Activated T-cell treated with anti-CD3 and anti-CD28 coated beads for 1 hour (primary cell): Measurements from ENCODE around the gene PHLDA2.
"Not testable (repeated sequence)": the region's sequence is repeated elsewhere in the genome, so short reads cannot be mapped to it uniquely, and the experiment has no call there.

ENCODE experiments used
- DNase-seq: peaks from one replicate; pipeline ENCODE4 v3.0.0-alpha.2; 2020; ENCODE audit warnings: low read depth

PHLDA2 gene

DNA sequence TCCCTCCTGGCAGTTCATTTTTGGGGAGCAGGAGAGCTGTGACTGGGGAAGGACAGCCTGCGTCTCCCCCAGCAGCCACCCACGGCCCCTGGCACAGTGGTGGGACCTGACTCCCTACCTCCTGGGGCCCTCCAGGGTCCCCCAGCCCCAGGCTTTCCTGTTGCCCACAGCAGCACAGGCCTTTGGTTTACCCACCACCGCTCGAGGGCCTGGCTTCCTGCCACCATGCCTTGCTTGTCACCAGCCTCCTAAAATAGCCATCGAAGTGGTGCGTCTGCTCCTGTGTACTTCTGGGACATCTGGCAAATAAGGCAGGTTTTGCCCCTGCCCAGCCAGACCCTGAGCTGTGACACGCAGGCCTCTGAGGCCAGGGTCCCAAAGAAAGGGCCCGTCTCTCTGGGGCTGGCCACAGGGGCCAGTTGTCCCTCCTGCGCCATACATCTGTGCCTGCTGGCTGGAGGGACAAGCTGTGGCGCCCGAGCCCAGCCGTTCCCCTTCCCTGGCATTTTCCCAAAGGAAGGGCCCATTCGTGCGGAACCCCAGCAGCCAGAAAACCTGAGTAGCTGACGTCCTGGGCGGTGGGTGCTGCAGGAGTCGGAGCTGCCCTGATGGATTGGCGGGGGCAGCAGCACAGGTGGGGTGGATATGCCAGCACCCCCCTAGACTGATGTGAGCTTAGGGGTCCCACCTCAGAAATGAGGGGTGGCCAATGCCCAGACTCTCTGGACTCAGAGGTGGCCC lies 14.6 kb downstream of the PHLDA2 start:
- DNase-seq: no peak

DNA sequence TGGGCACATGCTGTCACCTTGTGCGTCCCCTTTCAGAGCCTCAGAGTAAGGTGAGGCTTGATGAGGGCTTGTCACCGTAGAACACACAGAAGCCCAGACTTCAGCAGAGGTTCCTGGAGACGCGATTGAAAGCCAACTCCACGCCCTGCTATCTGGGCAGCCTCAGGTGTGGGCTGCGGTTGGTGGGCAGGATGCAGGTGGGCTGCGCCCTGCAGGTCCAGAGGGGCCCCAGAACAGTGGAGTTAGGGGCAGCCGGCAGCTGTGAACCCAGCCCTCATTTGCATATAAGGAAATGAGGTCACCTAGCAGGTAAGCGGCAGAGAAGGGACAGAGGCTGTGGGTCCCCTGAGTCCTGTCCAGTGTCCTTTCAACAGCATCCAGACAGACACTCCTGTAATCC lies 15.4 kb downstream of the PHLDA2 start:
- no peak for DNase-seq

DNA sequence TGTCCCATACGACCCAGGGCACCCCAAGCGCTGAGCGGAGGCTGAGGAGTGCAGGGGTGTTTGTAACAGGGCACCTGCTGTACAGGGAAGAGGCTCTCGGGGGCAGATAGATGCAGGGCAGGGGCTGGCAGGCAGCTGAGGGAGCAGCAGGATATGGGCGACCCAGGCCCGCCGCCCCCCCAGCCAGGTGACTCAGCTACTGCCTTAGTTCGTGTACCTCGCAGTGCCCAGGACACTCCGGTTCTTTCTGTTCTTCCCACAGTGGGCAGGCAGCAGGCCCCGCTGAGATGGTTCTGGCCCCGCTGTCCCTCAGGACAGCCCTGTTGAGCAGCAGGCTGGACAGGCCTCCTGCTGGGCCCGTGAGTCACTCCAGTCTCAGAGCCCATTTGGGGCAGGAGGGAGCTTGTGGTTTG lies 16.2 kb downstream of the PHLDA2 start:
- DNase-seq: no peak

DNA sequence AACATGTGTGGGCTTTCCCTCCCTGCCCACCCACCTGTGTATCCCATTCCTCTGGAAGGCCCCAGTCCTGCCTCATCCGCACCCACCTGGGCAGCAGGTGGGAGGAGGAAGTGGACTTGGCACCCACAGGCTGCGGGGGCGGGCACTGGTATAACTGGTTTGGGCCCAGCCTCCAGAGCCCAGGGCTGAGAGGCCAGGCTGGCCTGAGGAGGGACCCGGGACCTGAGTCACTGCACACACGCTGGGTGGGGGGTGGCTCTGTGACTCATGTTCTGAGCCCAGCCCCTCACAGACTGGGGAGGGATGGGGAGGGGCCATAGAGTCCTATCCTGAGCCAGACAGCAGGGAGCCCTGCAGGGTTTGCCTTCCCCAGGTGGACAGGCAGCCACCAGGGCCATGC lies 16.7 kb downstream of the PHLDA2 start:
- DNase-seq: no peak

DNA sequence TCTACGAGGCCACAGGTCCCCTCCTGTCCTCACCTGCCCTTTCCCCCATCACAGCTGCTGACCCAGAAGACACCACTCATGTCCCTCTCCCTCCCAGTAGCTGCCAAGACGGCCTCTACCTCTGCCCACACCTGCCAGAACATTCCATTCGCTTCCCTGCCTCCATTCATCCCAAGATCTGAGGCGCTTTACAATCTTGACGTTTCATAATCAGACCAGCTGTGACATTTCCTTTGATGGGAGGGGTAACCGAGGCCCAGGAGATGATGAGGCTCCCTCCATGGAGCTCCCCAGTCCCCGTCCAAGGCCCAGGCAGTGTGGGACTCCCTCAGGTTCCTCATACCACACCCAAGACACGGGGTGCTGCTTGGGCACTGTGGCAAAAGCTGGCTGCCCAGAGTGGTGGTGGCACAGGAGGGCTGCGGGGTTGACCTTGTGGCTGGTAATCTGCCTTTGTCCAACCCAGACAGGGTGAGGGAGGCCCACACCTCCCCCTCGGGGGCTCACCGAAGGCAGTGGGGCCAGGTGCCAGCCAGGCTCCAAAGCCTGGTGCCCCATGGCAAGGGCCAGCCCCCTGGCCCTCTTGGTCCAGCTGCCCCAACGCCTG lies 17.3 kb downstream of the PHLDA2 start:
- no peak for DNase-seq

DNA sequence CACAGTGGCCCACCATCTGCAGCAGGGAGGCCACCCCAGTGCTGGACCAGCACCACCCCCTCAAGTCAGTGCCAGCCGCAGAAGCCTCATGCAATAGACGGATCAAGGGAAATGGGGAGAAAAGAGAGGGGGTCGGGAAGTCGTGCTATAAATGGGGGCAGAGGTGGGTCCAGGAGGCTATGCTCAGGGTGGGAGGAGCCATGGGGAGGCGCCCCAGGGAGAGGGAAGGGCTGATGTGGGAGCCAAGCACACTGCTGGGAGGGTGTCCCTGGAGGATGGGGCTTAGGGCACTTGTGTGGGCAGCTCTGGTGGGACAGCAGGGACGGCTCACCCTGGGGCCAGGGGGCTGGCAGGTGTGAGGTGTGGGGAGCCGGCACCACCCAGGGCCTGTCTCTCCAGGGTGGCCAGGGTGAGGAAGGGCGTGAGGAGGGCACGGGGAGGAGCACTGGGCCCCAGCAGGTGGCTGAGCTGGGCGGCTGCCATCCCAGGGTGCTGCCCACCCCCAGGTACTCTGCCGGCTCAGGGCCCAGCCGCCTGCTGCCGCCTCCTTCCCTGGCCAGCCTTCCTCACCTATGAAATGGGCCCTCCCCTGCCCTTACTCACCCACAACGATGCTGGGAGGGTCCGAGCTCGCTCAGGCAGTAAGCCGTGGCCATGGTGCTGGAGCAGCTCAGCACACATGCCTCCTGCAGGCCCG lies 18.0 kb downstream of the PHLDA2 start:
- no peak for DNase-seq

DNA sequence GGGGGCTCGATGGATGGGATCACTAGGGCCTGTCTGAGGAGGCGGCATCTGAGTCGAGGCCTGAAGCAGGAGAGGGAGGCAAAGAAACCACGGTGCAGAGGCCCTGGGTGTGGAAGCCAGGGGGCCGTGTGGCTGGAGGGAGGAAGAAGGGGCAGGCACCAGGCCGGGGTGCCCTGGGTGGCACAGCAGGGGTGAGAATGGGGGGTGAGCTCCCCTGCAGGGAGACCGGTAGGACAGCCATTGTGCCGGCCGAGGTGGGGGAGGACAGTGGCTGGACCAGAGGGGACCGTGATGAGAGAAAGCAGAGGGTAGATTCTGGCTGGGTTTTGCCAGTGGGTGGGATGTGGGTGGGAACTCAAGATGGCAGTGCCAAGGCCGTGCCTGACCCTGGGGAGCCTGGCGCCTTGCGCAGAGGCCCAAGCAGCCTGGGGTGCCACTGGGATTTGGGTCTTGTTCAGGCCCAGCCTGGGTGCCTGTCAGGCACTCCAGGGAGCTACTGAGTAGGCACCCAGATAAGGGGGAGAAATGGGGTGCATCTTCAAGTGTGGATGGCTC lies 18.7 kb downstream of the PHLDA2 start:
- DNase-seq: no peak

DNA sequence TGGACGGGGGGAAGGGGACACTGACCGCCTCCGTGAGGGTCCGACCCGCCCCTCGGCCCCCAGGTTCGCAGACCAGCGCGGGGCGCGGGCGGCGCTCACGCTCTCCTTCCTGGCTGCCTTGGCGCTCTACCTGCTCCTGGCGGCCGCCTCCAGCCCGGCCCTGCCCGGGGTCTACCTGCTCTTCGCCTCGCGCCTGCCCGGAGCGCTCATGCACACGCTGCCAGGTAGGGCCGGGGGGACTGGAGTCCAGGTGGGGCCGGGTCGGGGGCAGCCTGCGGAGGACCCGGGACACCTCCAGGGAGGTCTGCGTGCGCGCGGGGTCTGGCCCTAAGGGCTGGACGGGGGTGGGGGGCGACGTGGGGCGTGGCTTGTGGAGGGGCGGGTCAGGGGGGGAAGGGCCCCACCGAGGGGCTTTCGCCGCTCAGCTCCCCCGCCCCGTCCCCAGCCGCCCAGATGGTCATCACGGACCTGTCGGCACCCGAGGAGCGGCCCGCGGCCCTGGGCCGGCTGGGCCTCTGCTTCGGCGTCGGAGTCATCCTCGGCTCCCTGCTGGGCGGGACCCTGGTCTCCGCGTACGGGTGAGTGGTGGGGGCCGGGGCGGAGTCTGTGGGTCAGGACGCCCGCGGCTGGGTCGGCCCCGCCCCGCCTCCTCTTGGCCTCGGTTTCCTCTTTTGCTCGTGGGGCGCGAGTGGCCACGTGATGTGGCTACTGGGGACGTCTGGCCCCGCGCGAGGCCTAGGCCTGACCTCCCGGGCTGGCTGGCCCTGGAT lies 19.9 kb downstream of the PHLDA2 start:
- no peak for DNase-seq

DNA sequence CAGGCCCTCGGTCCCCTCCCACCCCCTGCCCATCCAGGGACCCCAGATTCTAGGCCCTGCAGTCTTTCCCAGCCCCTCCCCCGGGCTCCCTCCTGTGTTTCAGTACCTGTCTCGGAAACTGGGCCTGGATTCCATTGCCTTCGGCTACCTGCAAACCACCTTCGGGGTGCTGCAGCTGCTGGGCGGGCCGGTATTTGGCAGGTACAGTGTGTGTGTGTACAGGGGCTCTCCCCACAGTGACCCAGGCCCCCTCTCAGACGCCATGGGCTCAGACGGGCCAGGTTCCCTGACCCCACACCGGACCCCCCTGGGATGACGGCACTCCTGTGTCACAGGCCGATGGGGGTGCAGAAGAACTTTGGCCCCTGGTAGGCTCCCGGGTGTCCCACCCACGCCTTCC lies 21.1 kb downstream of the PHLDA2 start:
- DNase-seq: no peak

DNA sequence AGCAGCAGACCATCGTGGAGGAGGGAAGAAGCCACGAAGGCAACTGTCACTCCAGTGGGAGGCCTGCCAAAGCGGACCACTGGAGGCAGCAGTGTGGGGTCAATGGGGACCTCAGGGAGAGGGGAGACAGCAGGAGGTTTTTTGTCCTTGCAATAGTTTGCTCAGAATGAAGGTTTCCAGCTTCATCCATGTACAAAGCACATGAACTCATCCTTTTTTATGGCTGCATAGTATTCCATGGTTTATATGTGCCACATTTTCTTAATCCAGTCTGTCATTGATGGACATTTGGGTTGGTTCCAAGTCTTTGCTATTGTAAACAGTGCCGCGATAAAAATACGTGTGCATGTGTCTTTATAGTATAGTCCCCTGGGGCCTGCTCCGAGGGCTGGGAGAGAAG lies 23.9 kb downstream of the PHLDA2 start:
- DNase-seq: not testable (repeated sequence)

DNA sequence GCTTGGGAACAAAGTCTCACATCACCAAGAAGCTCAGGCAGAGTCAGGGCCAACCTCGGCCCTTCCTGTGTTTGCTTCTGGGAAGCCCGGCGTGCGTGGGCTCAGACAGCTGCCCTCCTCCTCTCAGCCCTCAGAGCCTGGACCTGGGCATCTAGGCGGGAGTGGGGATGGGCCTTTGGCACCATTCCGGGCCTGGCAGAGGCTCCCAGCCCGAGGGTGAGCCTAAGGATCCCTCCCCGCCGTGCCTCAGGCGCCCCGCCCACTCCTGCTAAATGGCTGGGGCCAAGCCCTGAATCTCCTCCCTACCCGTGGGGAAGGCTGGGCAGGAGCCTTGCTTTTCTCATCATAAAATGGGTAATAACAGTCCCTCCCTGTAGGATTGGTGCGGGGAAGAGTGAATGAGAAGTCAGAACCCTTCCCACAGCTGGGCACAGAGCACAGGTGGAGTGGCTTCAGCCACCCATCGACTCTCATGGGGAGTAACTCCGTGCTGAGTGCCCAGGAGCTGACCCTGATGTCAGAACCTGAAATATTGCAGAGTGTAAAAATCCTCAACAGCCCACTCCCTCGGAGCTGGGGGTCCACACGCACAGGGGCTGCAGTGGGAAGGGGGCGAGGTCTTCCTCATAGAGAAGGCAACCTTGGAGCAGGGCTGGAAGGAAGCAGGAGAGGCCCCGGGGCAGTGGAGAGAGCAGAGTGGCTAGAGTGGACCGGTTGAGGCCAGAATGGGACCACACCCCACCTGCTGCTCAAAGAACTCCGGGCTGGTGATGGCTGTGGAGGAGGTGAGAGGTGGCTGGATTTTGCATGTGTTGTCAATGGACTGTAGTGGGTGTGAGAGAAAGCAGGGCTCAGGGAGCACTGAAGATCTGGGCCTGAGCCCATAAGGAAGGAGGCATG lies 24.8 kb downstream of the PHLDA2 start:
- no peak for DNase-seq

DNA sequence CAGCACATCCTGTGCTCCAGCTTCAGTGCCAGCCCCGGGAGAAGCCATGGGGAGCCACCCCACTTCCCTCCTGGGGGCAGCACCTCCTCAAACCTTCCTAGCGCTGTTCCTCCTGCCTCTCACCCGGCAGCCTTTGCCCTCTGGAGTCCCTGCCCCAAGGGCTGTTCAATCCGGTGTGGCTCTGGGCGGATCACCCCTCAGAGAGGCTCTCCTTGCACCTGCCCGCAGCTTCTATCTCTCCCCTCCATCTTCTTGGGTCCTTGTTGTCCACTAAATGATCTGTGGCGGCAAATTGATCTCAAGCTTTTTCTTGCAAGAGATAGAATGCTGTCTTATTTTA lies 25.6 kb downstream of the PHLDA2 start:
- DNase-seq: no peak

DNA sequence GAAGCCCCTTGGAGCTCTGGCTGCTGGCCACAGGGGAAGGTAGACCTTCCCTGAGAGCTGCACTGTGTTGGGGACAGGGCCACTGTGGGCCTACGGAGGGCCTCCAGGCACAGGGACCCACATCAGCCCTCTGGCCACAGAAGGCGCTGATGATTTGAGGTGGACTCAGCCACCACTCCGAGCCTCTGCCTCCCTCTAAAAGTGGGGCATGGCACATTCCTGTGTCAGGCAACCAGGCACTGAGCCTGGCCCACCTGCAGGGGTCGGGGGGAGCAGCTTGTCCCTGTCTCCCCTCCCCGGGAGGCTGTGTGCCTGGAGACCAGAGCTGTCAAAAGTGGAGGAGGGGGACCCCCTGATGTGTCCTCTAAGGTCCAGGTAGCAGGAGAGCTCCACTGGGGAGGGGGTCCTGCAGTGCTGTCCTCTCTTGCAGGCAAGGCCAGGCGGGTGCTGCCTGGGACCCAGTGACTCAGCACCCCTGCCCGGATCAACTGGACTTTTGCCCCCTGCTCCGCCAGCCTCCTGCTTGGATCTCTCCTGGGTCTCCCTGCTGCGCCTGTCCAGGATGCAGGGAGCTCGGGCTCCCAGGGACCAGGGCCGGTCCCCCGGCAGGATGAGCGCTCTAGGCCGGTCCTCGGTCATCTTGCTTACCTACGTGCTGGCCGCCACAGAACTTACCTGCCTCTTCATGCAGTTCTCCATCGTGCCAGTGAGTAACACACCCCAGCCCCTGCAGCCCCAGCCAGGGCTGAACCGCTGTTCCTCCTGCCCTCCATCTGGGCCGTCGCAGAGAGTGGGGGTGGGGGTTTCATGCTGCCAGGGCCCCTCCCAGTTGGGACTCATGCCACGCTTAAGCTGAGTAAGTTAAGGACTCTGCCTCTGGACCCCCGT lies 26.2 kb downstream of the PHLDA2 start:
- no peak for DNase-seq

DNA sequence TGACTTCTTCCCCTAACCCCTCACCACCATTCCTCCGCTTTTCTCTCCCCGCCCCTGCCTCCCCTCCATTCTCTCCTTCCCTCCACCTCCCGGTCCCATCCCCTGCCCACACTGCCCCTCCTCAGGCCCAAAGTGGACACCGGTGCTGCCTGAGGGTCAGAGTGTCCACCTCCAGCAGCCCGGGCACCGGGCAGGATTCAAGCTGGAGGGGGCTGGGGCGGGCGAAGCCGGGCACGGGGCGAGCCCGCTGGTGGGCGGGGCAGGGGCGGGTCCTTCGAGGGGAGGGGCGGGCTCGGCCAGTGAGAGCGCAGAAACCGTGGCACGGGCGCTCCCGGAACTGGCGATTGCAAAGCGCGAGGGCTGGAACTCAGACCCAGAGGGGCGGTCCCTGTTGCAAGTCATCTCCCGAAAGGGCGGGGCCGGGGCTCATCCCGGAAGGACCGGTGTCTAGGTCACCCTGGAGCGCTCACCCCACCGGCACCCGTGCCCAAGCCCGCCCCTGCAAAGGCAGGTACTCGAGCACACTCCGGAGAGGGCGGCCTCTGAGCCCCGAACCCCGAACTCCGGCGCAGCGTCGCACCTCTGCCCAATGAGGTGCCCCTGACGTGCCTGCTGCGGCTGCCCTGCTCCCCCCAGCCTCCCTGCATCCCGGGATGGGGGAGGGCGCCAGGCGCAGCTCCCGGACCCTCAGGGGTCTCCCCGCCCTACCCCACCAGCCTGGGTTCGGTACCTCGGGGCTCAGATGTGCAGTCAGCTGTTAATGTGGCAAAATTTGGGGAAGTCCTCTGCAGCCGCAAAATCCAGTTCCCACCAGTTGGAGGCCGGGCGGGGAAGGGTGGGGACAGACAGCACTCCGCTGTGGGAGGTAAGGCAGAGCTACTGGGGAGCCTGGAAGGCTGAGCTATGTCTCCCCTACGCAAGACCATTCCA lies 27.1 kb downstream of the PHLDA2 start:
- peak; percentile 84 for DNase-seq

DNA sequence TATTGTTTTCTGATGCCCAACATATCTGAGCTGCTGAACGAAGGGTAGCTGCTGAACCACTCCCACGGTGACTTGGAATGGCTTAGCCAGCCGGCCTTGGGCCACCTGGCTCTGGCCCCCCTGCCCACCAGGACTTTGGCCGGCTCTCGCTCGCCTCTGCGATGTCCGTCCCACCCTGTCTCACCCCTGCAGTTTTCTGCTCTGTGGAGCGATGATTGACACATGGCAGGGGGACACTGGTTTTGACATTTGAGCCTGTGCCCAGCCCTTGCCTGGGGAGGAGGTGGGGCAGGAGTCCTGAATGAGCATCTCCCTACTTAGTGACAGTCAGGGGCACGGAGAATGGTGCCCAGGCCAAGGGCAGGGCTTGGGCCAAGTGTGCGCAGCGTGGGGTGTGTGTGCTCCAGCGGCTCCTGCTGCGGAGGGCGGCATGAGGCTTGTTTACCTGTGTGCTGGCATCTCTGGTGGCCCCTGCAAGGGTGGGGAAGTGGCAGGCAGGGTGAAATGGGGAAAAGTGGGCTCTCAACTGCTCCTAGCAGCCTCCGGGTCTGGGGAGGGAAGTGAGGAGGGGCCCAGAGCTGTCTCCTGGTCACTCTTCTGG lies 27.9 kb downstream of the PHLDA2 start:
- no peak for DNase-seq

DNA sequence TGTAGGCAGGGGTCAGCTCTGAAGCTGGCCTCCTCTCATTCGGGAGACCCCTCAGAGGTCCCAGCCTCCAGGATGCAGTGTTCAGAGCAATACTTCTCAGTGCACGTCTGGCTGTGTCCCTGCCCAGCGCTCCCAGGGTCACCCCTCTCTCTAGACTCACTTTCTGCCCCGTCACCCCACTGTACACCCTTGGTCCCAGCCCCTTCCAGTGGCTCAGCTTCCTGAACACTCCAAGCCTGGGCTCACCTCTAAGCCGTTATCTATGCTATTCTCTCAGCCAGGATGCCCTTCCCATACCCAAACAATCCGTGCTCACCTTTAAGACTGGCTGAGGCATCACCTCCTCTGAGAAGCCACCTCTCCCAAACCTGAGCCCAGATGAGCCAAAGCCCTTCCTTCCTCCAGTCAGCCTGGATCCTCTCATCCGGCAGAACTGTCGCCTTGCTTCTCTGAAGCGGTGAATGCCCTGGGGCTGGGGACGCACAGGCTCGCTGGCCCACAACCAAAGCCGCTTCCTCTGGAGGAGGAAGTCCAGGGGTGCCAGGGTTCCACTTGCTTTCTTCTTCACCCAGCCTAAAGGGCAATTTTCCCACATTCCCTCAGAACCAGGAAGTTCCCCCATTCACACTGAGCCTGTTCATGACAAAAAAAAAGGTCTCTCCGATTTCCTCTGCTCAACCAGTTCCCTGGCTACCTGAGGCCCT lies 30.0 kb downstream of the PHLDA2 start:
- no peak for DNase-seq

DNA sequence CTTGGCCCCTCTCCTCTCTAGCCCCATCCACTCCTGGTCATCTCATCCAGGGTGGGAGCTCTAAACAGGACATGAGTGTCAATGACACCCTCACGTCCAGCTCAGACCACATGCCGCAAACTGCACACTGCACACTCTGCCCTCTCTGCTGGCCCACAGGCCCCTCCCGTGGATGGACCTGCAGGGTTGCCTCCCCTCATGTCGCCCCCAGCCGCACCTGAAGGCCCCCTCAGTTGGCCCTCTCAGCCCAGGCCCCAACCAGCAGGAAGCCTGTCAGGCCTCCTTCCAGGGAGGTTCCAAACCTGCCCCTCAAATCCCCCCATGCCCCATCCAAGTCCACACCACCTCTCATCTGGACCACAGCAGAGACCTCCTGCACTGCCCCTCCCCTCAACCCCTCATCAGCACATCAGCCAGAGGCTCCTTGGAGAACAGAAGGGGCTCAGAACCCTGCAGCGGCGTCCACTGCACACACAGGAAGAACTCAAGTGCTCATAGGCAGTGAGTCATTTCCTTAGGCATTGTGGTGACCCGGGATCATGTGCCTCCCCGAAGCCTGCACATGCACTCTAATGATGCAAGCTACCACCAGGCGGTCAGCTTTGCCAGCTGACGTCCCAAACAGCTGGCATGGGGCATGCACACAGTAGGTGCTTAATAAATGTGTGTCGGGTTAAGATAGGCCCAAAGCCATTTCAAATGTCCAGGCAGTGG lies 30.7 kb downstream of the PHLDA2 start:
- no peak for DNase-seq

DNA sequence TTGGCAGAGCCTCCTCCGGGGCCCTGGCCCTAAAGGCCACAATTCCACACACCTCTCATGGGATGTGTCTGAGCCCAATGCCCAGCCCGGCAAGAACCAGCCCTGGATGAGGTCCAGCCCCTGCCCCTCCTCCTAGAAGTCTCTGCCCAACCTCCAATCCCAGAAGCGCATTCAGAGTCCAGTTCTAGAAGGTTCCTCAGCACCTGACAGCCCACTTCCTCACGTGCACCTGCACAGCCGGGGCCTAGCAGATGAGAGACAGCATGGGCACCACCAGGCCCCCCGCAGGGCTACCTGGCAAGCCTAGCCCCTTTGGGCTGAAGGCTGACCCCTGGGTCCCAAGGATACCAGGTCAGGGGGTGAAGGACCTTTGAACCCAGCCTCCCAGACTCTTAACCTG lies 32.2 kb downstream of the PHLDA2 start:
- DNase-seq: no peak
